GM19025 (cell line): Measurements from ENCODE around the gene MAP3K9.
"Not testable (repeated sequence)": the region's sequence is repeated elsewhere in the genome, so short reads cannot be mapped to it uniquely, and the experiment has no call there.

ENCODE experiments used
- ATAC-seq: cut with Tn5 transposase; IDR thresholded peaks from one replicate; pipeline ENCODE4 v1.9.1; 2021; ENCODE audit warnings: mild to moderate bottlenecking, low read depth, moderate library complexity; ENCODE audit not compliant: unreplicated experiment

MAP3K9 gene

GRCh38 chr14:70809225-70810219, at the start of gene MAP3K9:
TSS of gene MAP3K9 (minus strand) at chr14:70809513. CDS start at chr14:70809171, 342 bp downstream.
- ATAC-seq = peak; percentile 92

DNA sequence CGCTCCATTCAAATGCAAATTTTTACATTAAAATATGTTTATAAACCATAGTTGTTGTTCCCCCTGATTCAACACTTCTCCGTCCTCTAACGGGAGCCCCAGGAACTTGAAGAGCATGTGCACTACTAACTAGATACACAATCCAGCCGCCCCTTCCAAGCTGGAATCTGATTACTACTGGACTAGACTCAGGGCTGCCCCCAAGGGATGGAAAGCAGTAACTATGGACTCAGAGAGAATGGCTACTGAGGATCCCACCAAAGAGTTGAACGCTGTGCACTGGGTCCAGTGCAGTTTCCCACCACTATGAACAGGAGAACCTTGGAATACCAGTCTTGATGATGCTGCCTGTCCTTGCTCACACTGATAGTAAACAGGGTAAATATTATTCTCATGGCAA, 49.3 kb upstream of the MAP3K9 start:
- no peak for ATAC-seq

DNA sequence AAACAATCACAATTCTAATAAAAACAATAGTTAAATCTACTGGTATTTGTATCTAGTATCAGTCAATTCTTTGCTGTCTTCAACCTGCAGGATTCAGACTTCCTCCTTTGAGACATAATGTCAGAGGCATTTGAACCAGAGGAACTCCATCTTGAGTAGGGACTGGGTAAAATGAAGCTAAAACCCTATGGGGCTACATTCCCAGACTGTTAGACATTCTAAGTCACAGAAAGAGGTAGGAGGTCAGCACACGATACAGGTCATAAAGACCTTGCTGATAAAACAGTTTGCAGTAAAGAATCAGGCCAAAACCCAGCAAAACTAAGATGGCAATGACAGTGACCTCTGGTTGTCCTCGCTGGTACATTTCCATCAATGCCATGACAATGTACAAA, 48.2 kb upstream of the MAP3K9 start:
- no peak for ATAC-seq

DNA sequence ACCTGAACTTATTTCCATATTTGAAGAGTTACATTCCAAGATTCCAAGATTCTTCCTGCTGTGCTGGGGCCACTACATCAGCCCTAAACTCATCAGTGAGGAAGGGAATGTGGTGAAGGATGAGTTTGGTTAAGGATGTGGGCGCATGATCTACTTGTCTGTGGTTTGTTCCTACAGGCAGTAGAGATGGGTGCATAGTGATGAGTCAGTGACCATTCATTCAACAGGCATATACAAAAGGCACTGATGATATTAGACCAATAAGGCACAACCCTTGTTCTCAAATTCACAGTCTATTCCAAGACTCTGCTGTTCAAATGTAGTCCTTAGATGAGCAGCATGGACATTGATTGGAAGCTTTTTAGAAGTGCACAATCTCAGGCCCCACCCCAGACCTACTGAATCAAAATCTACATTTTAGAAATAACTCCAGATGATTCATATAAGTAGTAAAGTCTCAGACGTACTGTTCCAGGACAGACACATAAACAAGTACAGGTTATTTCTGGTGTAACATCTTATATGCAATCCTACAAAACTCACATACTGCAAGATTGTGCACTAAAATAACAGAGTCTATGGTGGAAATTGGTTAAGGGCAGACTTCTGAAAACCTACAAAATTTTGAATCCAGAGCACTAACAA, 47.7 kb upstream of the MAP3K9 start:
- no peak for ATAC-seq

DNA sequence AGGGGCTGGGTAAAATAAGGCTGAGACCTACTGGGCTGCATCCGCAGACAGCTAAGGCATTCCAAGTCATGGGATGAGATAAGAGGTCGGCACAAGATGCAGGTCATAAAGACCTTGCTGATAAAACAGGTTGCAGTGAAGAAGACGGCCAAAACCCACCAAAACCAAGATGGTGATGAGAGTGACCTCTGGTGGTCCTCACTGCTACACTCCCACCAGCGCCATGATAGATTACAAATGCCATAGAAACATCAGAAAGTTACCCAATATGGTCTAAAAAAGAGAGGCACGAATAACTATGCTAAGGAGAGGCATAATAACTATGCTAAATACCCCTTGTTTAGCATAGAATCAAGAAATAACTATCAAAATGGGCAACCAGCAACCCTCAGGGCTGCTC, 46.2 kb upstream of the MAP3K9 start:
- no peak for ATAC-seq

DNA sequence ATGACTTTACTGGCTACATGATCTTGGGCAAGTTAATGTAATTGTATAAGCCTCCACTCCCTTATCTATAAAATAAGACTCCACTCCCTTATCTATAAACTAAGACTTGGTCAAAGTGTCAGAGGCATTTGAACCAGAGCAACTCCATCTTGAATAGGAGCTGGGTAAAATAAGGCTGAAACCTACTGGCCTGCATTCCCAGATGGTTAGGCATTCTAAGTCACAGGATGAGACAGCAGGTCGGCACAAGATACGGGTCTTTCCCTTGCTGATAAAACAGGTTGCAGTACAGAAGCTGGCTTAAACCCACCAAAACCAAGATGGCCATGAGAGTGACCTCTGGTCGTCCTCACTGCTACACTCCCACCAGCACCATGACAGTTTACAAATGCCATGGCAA, 44.3 kb upstream of the MAP3K9 start:
- ATAC-seq = not testable (repeated sequence)

DNA sequence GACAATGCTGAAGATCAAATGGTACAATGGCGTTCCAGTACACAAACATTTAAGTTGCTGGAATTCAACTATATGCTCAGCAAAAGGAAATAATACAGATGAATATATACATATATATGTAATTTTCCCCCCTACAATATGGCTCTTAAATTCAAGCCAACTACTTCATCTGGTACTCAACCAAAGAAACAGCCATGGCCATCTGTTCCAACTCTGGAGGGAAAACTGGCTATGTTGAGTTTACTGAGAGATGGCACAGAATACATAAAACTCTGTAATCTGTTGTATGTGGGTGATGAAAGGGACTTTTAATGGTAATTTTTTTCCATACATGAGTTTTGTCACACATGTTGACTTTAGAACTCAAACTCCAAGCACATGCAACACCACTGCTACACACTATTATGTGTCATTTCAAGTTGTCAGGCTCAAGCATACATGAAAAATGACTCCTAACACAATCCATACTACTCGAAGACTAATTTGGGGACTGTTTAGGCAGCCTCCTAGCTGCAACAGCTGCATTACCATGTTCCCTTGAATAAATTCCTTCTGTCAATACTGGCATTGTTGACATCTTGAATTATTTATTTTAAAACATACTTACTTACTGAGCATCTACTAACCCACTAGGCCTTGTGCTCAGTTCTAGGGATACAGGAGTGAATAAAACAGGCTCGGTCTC, 38.2 kb upstream of the MAP3K9 start:
- ATAC-seq = no peak

DNA sequence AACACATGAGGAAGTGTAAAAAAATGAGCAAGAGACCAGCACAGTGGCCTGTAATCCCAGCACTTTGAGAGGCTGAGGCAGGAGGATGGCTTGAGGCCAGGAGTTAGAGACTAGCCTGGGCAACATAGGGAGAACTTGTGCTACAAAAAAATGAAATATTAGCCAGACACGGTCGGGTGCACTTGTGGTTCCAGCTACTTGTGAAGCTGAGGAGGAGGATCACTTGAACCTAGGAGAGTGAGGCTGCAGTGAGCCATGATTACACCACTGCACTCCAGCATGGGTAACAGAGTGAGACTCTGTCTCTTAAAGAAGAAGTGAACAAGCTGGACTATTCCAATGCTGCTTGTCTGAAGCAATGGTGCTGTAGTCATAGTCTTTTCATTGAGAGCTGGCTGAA, 36.3 kb upstream of the MAP3K9 start:
- no peak for ATAC-seq

- no peak for ATAC-seq
Measured at GRCh38 chr14:70842851-70843462, 33.6 kb upstream of the MAP3K9 start.

DNA sequence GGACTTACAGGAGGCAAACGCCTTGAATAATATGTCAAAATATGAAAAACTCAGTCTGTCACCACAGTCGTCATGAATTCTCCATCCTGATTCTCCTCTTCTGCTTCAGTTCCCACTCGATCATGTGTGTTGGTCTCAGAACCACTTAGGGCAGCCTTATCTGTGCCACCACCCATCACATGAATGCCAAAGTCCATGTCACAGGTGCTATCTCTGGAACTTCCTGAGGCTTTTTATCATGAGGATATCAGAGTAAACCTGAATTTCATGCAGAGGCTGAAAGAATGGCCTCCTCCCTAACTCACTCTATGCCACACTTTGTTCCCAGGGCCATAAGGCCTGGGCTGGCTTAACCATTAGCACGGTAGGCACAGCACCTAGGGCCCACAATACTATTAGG, 28.8 kb upstream of the MAP3K9 start:
- ATAC-seq = no peak

GRCh38 chr14:70836946-70837345, 27.6 kb upstream of the MAP3K9 start:
- ATAC-seq = no peak

DNA sequence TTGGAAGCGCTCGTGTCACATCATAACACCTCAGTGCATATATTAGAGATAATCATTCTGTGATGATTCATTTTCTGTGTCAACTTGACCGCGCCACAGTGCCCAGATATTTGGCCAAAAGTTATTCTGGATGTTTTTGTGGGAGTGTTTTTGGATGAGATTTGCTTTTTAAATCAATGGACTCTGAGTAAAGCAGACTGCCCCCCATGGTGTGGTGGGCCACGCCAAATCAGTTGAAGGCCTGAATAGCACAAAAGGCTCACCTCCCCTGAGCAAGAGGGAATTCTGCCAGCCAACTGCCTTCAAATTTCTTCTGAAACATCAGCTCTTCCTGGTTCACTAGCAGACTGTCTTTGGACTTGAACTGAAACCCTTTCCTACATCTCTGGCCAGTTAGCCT, 24.6 kb upstream of the MAP3K9 start:
- ATAC-seq = no peak

DNA sequence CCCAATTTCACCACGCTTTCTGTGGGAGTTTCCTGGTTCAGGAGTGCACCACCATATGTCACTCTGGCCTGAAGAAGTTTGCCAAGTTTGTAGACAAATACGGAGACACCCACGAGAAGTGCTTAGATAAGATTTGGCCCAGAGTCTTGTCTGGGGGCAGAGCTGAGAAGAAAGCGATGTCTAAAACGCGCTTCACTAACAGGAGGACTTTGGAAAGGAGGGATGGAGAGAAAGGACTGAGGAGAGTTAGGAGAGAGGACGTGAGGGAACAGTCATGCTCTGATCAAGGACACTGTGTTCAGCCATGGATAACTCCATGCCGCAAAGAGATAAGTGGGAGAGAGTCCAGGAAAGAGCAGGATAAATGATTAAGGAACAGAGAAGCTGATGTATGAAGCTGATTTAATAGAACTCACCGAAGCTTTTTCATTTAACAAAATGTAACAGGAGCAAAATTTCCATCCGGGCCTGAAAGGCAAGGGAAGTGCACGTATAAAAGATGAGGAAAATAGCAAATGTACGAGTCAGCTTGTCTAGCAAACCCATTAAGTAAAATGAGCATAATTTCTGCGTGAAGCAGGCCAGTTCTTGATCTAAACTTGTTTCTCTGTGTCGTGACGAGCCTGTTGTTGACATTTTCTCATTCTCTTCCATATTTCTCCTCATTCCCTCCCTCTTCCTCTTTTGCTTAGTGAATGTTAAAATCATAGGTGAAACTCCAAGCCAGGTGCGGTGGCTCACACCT, 23.4 kb upstream of the MAP3K9 start:
- ATAC-seq = no peak

DNA sequence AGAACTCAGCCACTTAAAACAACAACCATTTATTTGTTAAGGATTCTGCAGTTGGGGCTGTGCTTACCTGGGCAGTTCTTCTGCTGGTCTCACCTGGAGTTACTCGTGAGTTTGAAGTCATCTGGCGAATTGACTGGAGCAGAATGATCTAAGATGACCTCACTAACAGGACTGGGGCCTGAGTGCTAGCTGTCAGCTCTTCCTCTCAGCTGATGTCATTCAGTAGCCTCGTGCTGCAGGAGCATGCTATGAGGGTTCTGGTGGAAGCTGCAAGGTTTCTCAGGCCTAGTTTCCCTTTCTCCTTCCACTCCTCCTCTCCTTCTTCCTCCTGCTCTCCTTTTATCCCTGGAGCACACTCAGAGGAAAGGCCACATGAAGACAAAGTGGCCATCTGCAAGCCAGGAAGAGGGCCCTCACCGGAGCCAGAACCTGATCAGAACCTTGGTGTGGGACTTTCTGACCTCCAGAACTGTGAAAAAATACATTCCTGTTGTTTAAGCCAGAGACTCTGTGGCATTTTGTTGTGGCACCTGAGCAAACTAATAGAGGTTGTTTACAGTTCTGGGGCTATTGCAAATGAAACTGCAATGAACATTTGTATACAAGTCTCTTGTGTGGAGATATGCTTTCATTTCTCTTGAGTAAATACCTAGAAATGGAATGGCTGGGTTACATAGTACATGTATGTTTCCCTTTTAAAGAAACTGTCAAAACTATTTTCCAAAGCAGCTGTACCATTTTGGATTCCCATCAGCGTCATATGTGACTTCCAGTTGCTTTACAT, 21.9 kb upstream of the MAP3K9 start:
- no peak for ATAC-seq

DNA sequence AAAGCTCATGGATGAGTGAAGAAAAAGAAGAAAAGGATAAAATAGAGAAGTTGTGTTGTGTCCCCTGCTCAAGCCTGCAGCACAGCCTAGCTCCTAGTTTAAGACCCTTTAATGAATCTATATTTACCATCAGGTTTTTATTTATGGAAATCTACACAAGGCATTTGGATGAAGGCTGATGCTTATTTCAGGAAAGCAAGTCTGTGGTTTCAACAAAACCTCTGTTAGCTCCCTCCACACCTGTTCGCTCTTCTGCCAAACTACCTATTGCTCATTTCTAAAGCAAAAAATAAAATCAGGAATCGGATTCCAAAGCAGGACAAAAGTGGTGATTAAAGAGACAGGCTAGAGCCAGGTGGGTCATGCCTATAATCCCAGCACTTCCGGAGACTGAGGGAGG, 18.9 kb upstream of the MAP3K9 start:
- no peak for ATAC-seq

DNA sequence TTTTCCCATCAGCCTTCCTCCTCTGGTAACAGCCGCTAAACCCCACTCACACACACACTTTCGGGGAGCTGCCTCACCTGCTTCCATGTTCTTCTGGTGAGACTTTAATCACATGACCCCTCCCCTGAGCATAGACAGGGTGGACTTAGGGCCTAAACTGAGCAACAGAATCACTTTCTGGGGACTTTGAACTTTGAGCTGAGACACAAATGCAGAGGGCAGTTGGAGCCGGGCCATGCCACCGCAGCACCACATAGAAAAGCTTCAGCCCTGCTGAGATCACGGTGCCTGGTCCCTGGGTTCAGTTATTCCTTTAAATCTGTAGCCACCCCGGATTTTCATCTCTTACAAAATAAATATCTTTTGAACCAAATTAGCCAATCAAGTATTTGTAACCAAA, 18.4 kb upstream of the MAP3K9 start:
- ATAC-seq = no peak

- no peak for ATAC-seq
Measured at GRCh38 chr14:70827347-70827746, 18.0 kb upstream of the MAP3K9 start.

GRCh38 chr14:70823281-70823680, 14.0 kb upstream of the MAP3K9 start:
- ATAC-seq = no peak

DNA sequence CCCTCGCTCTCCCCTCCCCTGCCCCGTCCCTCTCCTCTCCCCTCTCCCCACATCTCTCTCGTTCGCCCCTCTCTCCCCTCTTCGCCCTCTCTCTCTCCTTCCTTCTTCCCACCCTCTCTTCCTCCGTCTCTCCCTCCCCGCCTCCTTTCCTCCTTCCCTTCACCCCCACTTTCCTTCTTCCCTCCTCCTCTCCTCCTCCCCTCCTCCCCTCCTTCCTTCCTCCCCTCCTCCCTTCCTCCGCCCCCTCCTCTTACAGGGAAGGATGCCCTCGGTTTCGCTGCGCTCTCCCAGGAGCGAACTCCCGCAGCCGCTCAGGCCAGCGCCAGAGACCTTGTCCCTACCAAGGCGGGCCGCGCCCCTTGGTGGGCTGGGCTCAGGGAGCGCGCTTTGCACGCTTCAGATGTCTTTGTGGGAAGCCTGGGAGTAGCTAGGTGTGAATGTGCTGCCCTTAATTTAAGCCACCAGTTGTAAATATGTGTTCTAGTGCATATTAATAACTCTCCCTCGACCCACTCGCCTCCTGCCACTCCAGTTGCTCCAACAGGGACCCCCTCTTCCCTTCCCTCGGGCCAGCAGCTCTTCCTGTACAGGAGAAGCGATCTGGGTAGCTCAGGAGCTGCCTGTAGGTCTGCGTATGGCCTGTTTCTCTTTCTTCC, 13.3 kb upstream of the MAP3K9 start:
- ATAC-seq = no peak
